A549 (cell line): ENCODE measurements around the gene PASK.

Experiments
- CEBPB ChIP-seq, 2 experiments: fragments of >200 bp in 1 of 2; sonication (Bioruptor Twin) in 1 of 2; formaldehyde crosslinking in 1 of 2; IDR thresholded peaks; 2 replicates each; pipeline ENCODE4 v1.6.1; 2012 to 2016
- CHD4 ChIP-seq: fragments of 200-600 bp; sonication (generic); IDR thresholded peaks from 2 replicates; pipeline ENCODE4 v1.6.1; 2016; ENCODE audit warnings: antibody characterized with exemption, mild to moderate bottlenecking, borderline replicate concordance
- CTCF ChIP-seq: fragments of >200 bp; sonication (Bioruptor Twin); formaldehyde crosslinking; IDR thresholded peaks from 3 replicates; pipeline ENCODE4 v1.5.1; 2016
- EP300 ChIP-seq, 2 experiments: fragments of >200 bp; sonication (Bioruptor Twin); formaldehyde crosslinking; IDR thresholded peaks; 2 replicates in 1 of 2; 3 replicates in 1 of 2; pipeline ENCODE4 v1.6.1; 2016 to 2017
- KDM5A ChIP-seq: fragments of 200-600 bp; sonication (generic); IDR thresholded peaks from 2 replicates; pipeline ENCODE4 v1.6.1; 2016; ENCODE audit warnings: antibody characterized with exemption, mild to moderate bottlenecking
- POLR2A ChIP-seq: IDR thresholded peaks from 2 replicates; pipeline ENCODE4 v1.6.1; 2012; ENCODE audit warnings: mild to moderate bottlenecking, low read length
- POLR2AphosphoS2 ChIP-seq: conservative IDR thresholded peaks from 2 replicates; pipeline ENCODE4 v1.6.1; 2012; ENCODE audit warnings: low read length, improper control_type of control experiment, inconsistent platforms
- RAD21 ChIP-seq, 2 experiments: fragments of >200 bp in 1 of 2; sonication (Bioruptor Twin) in 1 of 2; formaldehyde crosslinking in 1 of 2; IDR thresholded peaks in 1 of 2; conservative IDR thresholded peaks in 1 of 2; 2 replicates in 1 of 2; 3 replicates in 1 of 2; pipeline ENCODE4 v1.6.1; 2012 to 2018; ENCODE audit warnings: inconsistent platforms in 1 of 2
- RCOR1 ChIP-seq: fragments of 150-350 bp; IDR thresholded peaks from 2 replicates; pipeline ENCODE4 v1.6.1; 2014; ENCODE audit warnings: antibody characterized with exemption, low read length, low read depth
- REST ChIP-seq: fragments of 200-600 bp; sonication (generic); IDR thresholded peaks from 2 replicates; pipeline ENCODE4 v1.6.1; 2016; ENCODE audit warnings: antibody characterized with exemption, mild to moderate bottlenecking, moderate library complexity
- RFX5 ChIP-seq: fragments of 450-650 bp; IDR thresholded peaks from 2 replicates; pipeline ENCODE4 v1.7.1; 2014; ENCODE audit warnings: antibody characterized with exemption, mild to moderate bottlenecking, moderate library complexity

GRCh38 chr2:241063587-241063986, 85.7 kb downstream of the PASK start:
- TF ChIP-seq CEBPB (IDR thresholded peaks at IDR 0.05), result no peak
- no peak for TF ChIP-seq RCOR1
- TF ChIP-seq POLR2A, result no peak
- no peak for TF ChIP-seq POLR2AphosphoS2
- TF ChIP-seq CTCF, result no peak
- TF ChIP-seq KDM5A, result no peak
- TF ChIP-seq REST, result no peak
- TF ChIP-seq CHD4, result no peak
- no peak for TF ChIP-seq EP300 (IDR thresholded peaks at IDR 0.05)
- no peak for TF ChIP-seq RFX5
- TF ChIP-seq RAD21 (conservative IDR thresholded peaks at IDR 0.05 in 1 of 2, IDR thresholded peaks at IDR 0.05 in 1 of 2), result no peak
